Measurements from ENCODE around the gene DNAJC3. TPM values are rescaled to one million over a fixed set of nuclear protein-coding genes. Genes with fewer than 3 reads are reported as not detected.

The DNAJC3 gene
- total RNA-seq, 2 experiments from 2014 or later, result 19.1 to 19.6 TPM

Other genes starting within 250 kb of the DNAJC3 start
- not detected for gene CLDN10, start 124.4 kb upstream of the DNAJC3 start, total RNA-seq
- 1 to 10 TPM in 1 of 2 experiments, under 1 TPM in 1; 0.36 to 1.1 TPM for gene DZIP1, start 32.4 kb upstream of the DNAJC3 start, total RNA-seq